Activated CD8-positive, alpha-beta T cell treated with anti-CD3 and anti-CD28 coated beads for 36 hours (primary cell): ENCODE results near the gene SEH1L. TPM values are rescaled to one million over a fixed set of nuclear protein-coding genes. Genes with fewer than 3 reads are reported as not detected.

Source experiments
- ATAC-seq: fragments of 200-7000 bp; cut with Tn5 transposase; one replicate; pipeline ENCODE4 v1.10.0; 2021; ENCODE audit warnings: mild to moderate bottlenecking, moderate library complexity
- CTCF ChIA-PET: fragments of 350-600 bp; sonication (Branson Sonifier 250); formaldehyde crosslinking; loops from one replicate; lab custom pipeline; 2021; ENCODE audit warnings: antibody characterized with exemption; lab: Charles Lee
- POLR2A ChIA-PET: fragments of 350-600 bp; sonication (Branson Sonifier 250); formaldehyde crosslinking; loops from one replicate; lab custom pipeline; 2021; ENCODE audit warnings: antibody characterized with exemption; lab: Charles Lee
- DNase-seq: peaks from one replicate; pipeline ENCODE4 v3.0.0-alpha.2; 2020
- H3K27ac Mint-ChIP-seq: one replicate; pipeline ENCODE4 v1.8.0; 2021; ENCODE audit warnings: mild to moderate bottlenecking, mixed read lengths
- H3K27me3 Mint-ChIP-seq: one replicate; pipeline ENCODE4 v1.8.0; 2021; ENCODE audit warnings: mixed read lengths
- H3K36me3 Mint-ChIP-seq: one replicate; pipeline ENCODE4 v1.8.0; 2021; ENCODE audit warnings: low read depth, mixed read lengths
- H3K4me1 Mint-ChIP-seq: one replicate; pipeline ENCODE4 v1.8.0; 2021; ENCODE audit warnings: low read depth, mixed read lengths
- H3K4me3 Mint-ChIP-seq: one replicate; pipeline ENCODE4 v1.8.0; 2021; ENCODE audit warnings: mild to moderate bottlenecking, moderate library complexity, mixed read lengths
- H3K9me3 Mint-ChIP-seq: one replicate; pipeline ENCODE4 v1.8.0; 2021; ENCODE audit warnings: mixed read lengths
- CTCF ChIP-seq: fragments of 200-600 bp; IDR thresholded peaks from one replicate; pipeline ENCODE4 v1.8.0; 2022; ENCODE audit warnings: antibody characterized with exemption, mild to moderate bottlenecking
- intact Hi-C: fragments of 100-400 bp; cut with micrococcal nuclease; formaldehyde crosslinking; loops from one replicate; pipeline ENCODE4 v1.10.0; 2022
- total RNA-seq, 2 experiments: library from RNA; stranded (reverse); gene quantifications; one replicate each; pipeline ENCODE4 v1.2.3, GENCODE V29; 2021

The SEH1L gene
- total RNA-seq, 2 experiments from 2014 or later: 105 to 110 TPM

GRCh38 chr18:13026583-13027270 lies 78.9 kb downstream of the SEH1L start:
- H3K27ac Mint-ChIP-seq: no peak overlapping the region
- peaks cover 2% of the 10 kb centered on the region for H3K9me3 Mint-ChIP-seq
- TF ChIP-seq CTCF: no peak
- ChIA-PET POLR2A (interaction anchor here (0.7 to 1.2 kb wide), 3 partner anchors 28 to 47 kb away, joined by 3 to 4 read pairs (median 3); partner anchors contain the start of gene CEP192), CTCF (no interaction called here)
- H3K27me3 Mint-ChIP-seq: no peaks in the 10 kb centered on the region
- H3K36me3 Mint-ChIP-seq: peaks cover 53% of the 10 kb centered on the region
- ATAC-seq (no peak), DNase-seq (no peak)
- intact Hi-C loops: no loop called here
- no peak overlapping the region for H3K4me3 Mint-ChIP-seq
- H3K4me1 Mint-ChIP-seq: peaks cover 9% of the 10 kb centered on the region

- Mint-ChIP-seq H3K4me1 (peaks cover 11% of the 10 kb centered on the region), H3K27ac (no peak overlapping the region), H3K9me3 (no peaks in the 10 kb centered on the region), H3K27me3 (no peaks in the 10 kb centered on the region), H3K4me3 (no peak overlapping the region), H3K36me3 (peaks cover 43% of the 10 kb centered on the region)
- ChIA-PET CTCF (no interaction called here), POLR2A (no interaction called here)
- TF ChIP-seq CTCF: no peak
- ATAC-seq: no peak
- intact Hi-C loops: no loop called here
- DNase-seq: no peak
Measured at GRCh38 chr18:13028869-13029268, 81.1 kb downstream of the SEH1L start.

DNA sequence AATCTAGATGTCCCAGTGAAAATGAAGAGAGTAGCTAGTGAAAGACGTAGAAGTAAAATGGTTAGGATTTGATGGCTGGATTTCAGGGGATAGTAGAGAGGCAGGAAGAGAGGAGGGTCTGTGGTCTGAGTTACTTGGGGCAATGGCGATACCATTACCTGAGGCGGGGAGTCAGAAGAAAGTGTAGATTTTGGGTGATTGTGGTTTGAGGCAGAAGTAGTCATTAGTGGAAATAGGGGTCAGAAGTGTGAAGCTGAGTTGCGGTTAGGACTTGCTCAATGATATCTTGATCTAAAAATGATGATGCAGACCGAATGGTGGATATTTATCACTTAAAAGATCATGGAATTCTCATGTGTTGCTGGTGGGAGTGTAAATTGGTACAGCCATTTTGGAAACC lies 84.4 kb downstream of the SEH1L start:
- H3K9me3 Mint-ChIP-seq: no peaks in the 10 kb centered on the region
- no peaks in the 10 kb centered on the region for H3K27me3 Mint-ChIP-seq
- no peak for TF ChIP-seq CTCF
- DNase-seq (peak; percentile 12), ATAC-seq (no peak)
- H3K27ac Mint-ChIP-seq: peak overlapping the region; percentile 28
- intact Hi-C loops: no loop called here
- H3K4me3 Mint-ChIP-seq: no peak overlapping the region
- peaks cover 12% of the 10 kb centered on the region for H3K4me1 Mint-ChIP-seq
- ChIA-PET CTCF (no interaction called here), POLR2A (no interaction called here)
- peaks cover 34% of the 10 kb centered on the region for H3K36me3 Mint-ChIP-seq

DNA sequence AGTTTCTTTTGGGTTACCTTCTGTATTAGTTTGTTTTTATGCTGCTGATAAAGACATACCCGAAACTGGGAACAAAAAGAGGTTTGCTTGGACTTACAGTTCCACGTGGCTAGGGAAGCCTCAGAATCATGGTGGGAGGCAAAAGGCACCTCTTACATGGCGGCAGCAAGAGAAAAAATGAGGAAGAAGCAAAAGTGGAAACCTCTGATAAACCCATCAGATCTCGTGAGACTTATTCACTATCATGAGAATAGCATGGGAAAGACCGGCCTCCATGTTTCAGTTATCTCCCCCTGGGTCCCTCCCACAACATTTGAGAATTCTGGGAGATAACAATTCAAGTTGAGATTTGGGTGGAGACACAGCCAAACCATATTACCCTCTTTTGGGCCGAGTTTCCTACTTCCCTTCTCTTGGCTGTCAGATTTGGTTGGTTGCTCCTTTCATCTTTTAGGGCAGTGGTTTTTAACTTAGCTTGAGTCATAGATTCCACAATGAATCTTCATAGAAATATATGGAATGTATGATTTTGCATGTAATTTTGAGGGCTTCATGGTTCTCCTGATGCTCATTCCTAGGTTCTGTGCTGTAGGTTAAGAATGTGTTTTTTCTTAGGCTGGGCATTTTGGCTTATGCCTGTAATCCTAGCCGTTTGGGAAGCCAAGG lies 87.6 kb downstream of the SEH1L start:
- peaks cover 32% of the 10 kb centered on the region for H3K36me3 Mint-ChIP-seq
- no peak overlapping the region for H3K4me3 Mint-ChIP-seq
- no peaks in the 10 kb centered on the region for H3K27me3 Mint-ChIP-seq
- no peak overlapping the region for H3K27ac Mint-ChIP-seq
- no peaks in the 10 kb centered on the region for H3K9me3 Mint-ChIP-seq
- ChIA-PET POLR2A (no interaction called here), CTCF (interaction anchor here (1.4 kb wide), 1 partner anchor 31 kb away, joined by 3 read pairs; no protein-coding TSS in a partner anchor)
- DNase-seq: no peak
- intact Hi-C loops: no loop called here
- H3K4me1 Mint-ChIP-seq: peaks cover 12% of the 10 kb centered on the region
- TF ChIP-seq CTCF: no peak
- ATAC-seq: no peak
